H9 (cell line): Measurements from ENCODE around the gene PHF5A. TPM values are rescaled to one million over a fixed set of nuclear protein-coding genes. Genes with fewer than 3 reads are reported as not detected.

ENCODE experiments used
- DNase-seq: peaks from one replicate; pipeline ENCODE4 v3.0.0-alpha.2; 2017
- H2AFZ ChIP-seq: one replicate; pipeline ENCODE4 v1.6.1; 2013; ENCODE audit warnings: mild to moderate bottlenecking, low read length, control low read depth, moderate library complexity
- H2AK5ac ChIP-seq: 2 replicates; pipeline ENCODE4 v1.6.1; 2013; ENCODE audit warnings: low read length, control low read depth, mixed read lengths; ENCODE audit not compliant: insufficient read length
- H2BK120ac ChIP-seq: one replicate; pipeline ENCODE4 v1.6.1; 2013; ENCODE audit warnings: low read depth, mild to moderate bottlenecking, low read length, control low read depth, inconsistent platforms; ENCODE audit not compliant: poor library complexity, severe bottlenecking
- H2BK12ac ChIP-seq: 2 replicates; pipeline ENCODE4 v1.6.1; 2013; ENCODE audit warnings: low read length, control low read depth, mixed read lengths, low read depth; ENCODE audit not compliant: insufficient read length
- H2BK15ac ChIP-seq: 2 replicates; pipeline ENCODE4 v1.6.1; 2013; ENCODE audit warnings: low read depth, low read length, control low read depth
- H2BK20ac ChIP-seq: one replicate; pipeline ENCODE4 v1.6.1; 2013; ENCODE audit warnings: low read depth, mild to moderate bottlenecking, low read length, control low read depth, inconsistent platforms; ENCODE audit not compliant: poor library complexity, severe bottlenecking
- H2BK5ac ChIP-seq: 2 replicates; pipeline ENCODE4 v1.6.1; 2013; ENCODE audit warnings: low read length, control low read depth, mixed read lengths; ENCODE audit not compliant: insufficient read length
- H3K14ac ChIP-seq: 2 replicates; pipeline ENCODE4 v1.6.1; 2013; ENCODE audit warnings: low read length, control low read depth; ENCODE audit not compliant: insufficient read depth
- H3K18ac ChIP-seq: 2 replicates; pipeline ENCODE4 v1.6.1; 2013; ENCODE audit warnings: low read depth, mild to moderate bottlenecking, mixed read lengths, low read length, control low read depth; ENCODE audit not compliant: insufficient read length
- H3K23ac ChIP-seq: 2 replicates; pipeline ENCODE4 v1.6.1; 2013; ENCODE audit warnings: low read length, control low read depth, mixed read lengths, low read depth; ENCODE audit not compliant: insufficient read length
- H3K23me2 ChIP-seq: 2 replicates; pipeline ENCODE4 v1.6.1; 2013; ENCODE audit warnings: low read depth, mild to moderate bottlenecking, mixed read lengths, low read length, control low read depth; ENCODE audit not compliant: insufficient read length, poor library complexity, severe bottlenecking
- H3K27ac ChIP-seq: 2 replicates; pipeline ENCODE4 v1.5.1; 2013; ENCODE audit warnings: low read length, control low read depth, mixed read lengths, low read depth; ENCODE audit not compliant: insufficient read length
- H3K27me3 ChIP-seq: 2 replicates; pipeline ENCODE4 v1.6.1; 2013; ENCODE audit warnings: low read length, control low read depth, inconsistent platforms; ENCODE audit not compliant: insufficient read depth
- H3K4ac ChIP-seq: 2 replicates; pipeline ENCODE4 v1.6.1; 2013; ENCODE audit warnings: low read depth, mild to moderate bottlenecking, control low read depth, inconsistent platforms, low read length, moderate library complexity
- H3K4me1 ChIP-seq: 2 replicates; pipeline ENCODE4 v1.6.1; 2013; ENCODE audit warnings: low read length, control low read depth, inconsistent platforms; ENCODE audit not compliant: insufficient read depth
- H3K4me2 ChIP-seq: 2 replicates; pipeline ENCODE4 v1.6.1; 2013; ENCODE audit warnings: low read length, control low read depth, mixed read lengths; ENCODE audit not compliant: insufficient read length, insufficient read depth
- H3K56ac ChIP-seq: 2 replicates; pipeline ENCODE4 v1.6.1; 2013; ENCODE audit warnings: low read depth, mild to moderate bottlenecking, mixed read lengths, low read length, control low read depth; ENCODE audit not compliant: insufficient read length
- H3K79me1 ChIP-seq: 2 replicates; pipeline ENCODE4 v1.6.1; 2013; ENCODE audit warnings: low read depth, mild to moderate bottlenecking, moderate library complexity, low read length, control low read depth, inconsistent platforms; ENCODE audit not compliant: insufficient read depth, poor library complexity, severe bottlenecking
- H3K79me2 ChIP-seq: 2 replicates; pipeline ENCODE4 v1.6.1; 2013; ENCODE audit warnings: low read length, control low read depth, inconsistent platforms; ENCODE audit not compliant: insufficient read depth
- H3K9ac ChIP-seq: 2 replicates; pipeline ENCODE4 v1.6.1; 2013; ENCODE audit warnings: low read length, control low read depth, mixed read lengths; ENCODE audit not compliant: insufficient read length; ENCODE audit errors: extremely low read depth
- H3K9me3 ChIP-seq: one replicate; pipeline ENCODE4 v1.6.1; 2013; ENCODE audit warnings: low read depth, low read length, inconsistent platforms; ENCODE audit not compliant: control insufficient read depth
- H3T11ph ChIP-seq: one replicate; pipeline ENCODE4 v1.6.1; 2013; ENCODE audit warnings: mild to moderate bottlenecking, low read length, control low read depth, inconsistent platforms
- H4K20me1 ChIP-seq: one replicate; pipeline ENCODE4 v1.6.1; 2013; ENCODE audit not compliant: control insufficient read depth, insufficient read length, insufficient read depth
- H4K5ac ChIP-seq: 2 replicates; pipeline ENCODE4 v1.6.1; 2013; ENCODE audit warnings: low read depth, mild to moderate bottlenecking, mixed read lengths, low read length, control low read depth; ENCODE audit not compliant: insufficient read length
- H4K8ac ChIP-seq: replicated peaks from 2 replicates; pipeline ENCODE4 v1.6.1; 2013; ENCODE audit warnings: low read length, control low read depth, mixed read lengths, low read depth; ENCODE audit not compliant: insufficient read length
- H4K91ac ChIP-seq: 2 replicates; pipeline ENCODE4 v1.6.1; 2013; ENCODE audit warnings: low read depth, mild to moderate bottlenecking, moderate library complexity, mixed read lengths, low read length, control low read depth; ENCODE audit not compliant: insufficient read length
- H3K27ac Mint-ChIP-seq, 3 experiments: 2 replicates in 2 of 3; 3 replicates in 1 of 3; pipeline ENCODE4 v1.8.0; 2020 to 2021; ENCODE audit warnings: mixed read lengths in 3 of 3, mild to moderate bottlenecking in 1 of 3, moderate library complexity in 1 of 3
- H3K27me3 Mint-ChIP-seq: 2 replicates; pipeline ENCODE4 v1.8.0; 2021; ENCODE audit warnings: low read depth, mild to moderate bottlenecking, moderate library complexity, mixed read lengths
- H3K36me3 Mint-ChIP-seq, 3 experiments: 2 replicates in 2 of 3; 3 replicates in 1 of 3; pipeline ENCODE4 v1.8.0; 2020 to 2021; ENCODE audit warnings: low read depth in 3 of 3, mixed read lengths in 3 of 3; ENCODE audit not compliant: insufficient read depth in 1 of 3
- H3K4me1 Mint-ChIP-seq, 2 experiments: 2 replicates each; pipeline ENCODE4 v1.8.0; 2020; ENCODE audit warnings: mixed read lengths in 2 of 2
- H3K4me3 Mint-ChIP-seq, 2 experiments: 2 replicates in 1 of 2; 3 replicates in 1 of 2; pipeline ENCODE4 v1.8.0; 2020 to 2021; ENCODE audit warnings: mild to moderate bottlenecking in 2 of 2, mixed read lengths in 2 of 2, moderate library complexity in 1 of 2
- H3K9me3 Mint-ChIP-seq, 2 experiments: 2 replicates in 1 of 2; 3 replicates in 1 of 2; pipeline ENCODE4 v1.8.0; 2020; ENCODE audit warnings: mild to moderate bottlenecking in 2 of 2, mixed read lengths in 2 of 2, moderate library complexity in 1 of 2
- CTCF ChIP-seq: fragments of 200-600 bp; sonication (generic); conservative IDR thresholded peaks from 3 replicates; pipeline ENCODE4 v1.8.0; 2021; ENCODE audit warnings: antibody characterized with exemption, mild to moderate bottlenecking
- WGBS: extraction: QIAGEN DNeasy Blood & Tissue Kit; methylation state at CpG from one replicate; pipeline ENCODE4 v1.1.7; 2013; ENCODE audit warnings: missing lambda C conversion rate, low lambda C conversion rate, mixed read lengths; ENCODE audit not compliant: insufficient read length; ENCODE audit errors: extremely low coverage; 5-methylcytosine and 5-hydroxymethylcytosine counted together
- total RNA-seq: library from RNA; stranded (reverse); gene quantifications from 2 replicates; pipeline ENCODE4 v1.2.1, GENCODE V29; 2021

Gene PHF5A
- total RNA-seq, 1 experiment from 2014 or later, result 114 TPM

- TF ChIP-seq CTCF, result no peak
- no peak overlapping the region for H3K27ac ChIP-seq
- DNase-seq, result no peak
Measured at GRCh38 chr22:41478473-41478872, 10.0 kb upstream of the PHF5A start.

More at GRCh38 chr22:41478473-41478872, 10.0 kb upstream of the PHF5A start:
- WGBS, result no CpG with 5 or more reads among the region's 2 CpGs
- H4K20me1 ChIP-seq, result peaks cover 2% of the 10 kb centered on the region
- no peak overlapping the region for H3K56ac ChIP-seq
- Mint-ChIP-seq H3K4me3 (no peak overlapping the region; a peak in 1 of 5 replicates), H3K36me3 (no peaks in the 10 kb centered on the region), H3K9me3 (no peaks in the 10 kb centered on the region), H3K27ac (peak overlapping the region in 2 of 3 experiments; percentile 51 to 75; a peak in 2 of 7 replicates), H3K27me3 (no peaks in the 10 kb centered on the region), H3K4me1 (peaks cover 40 to 44% of the 10 kb centered on the region in 2 experiments)
- H2BK20ac ChIP-seq, result no peak overlapping the region
- no peak overlapping the region for H3K23ac ChIP-seq
- H2AK5ac ChIP-seq, result no peak overlapping the region
- peaks cover 10% of the 10 kb centered on the region; the same call in 1 of the 2 replicates for H3K4me1 ChIP-seq
- no peak overlapping the region for H4K5ac ChIP-seq
- H2BK12ac ChIP-seq, result no peak overlapping the region
- no peak overlapping the region for H3T11ph ChIP-seq
- no peak overlapping the region for H4K8ac ChIP-seq
- no peak overlapping the region for H3K9ac ChIP-seq
- peaks cover 4% of the 10 kb centered on the region; the same call in 1 of the 2 replicates for H3K79me2 ChIP-seq
- H3K18ac ChIP-seq, result no peak overlapping the region
- no peak overlapping the region for H3K4me2 ChIP-seq
- H2BK15ac ChIP-seq, result no peak overlapping the region
- peaks cover 5% of the 10 kb centered on the region for H3K79me1 ChIP-seq
- no peak overlapping the region for H2AFZ ChIP-seq
- no peak overlapping the region for H4K91ac ChIP-seq
- H3K4ac ChIP-seq, result no peak overlapping the region
- H3K27me3 ChIP-seq, result no peaks in the 10 kb centered on the region
- no peaks in the 10 kb centered on the region for H3K9me3 ChIP-seq
- no peak overlapping the region for H2BK5ac ChIP-seq
- H2BK120ac ChIP-seq, result no peak overlapping the region
- H3K14ac ChIP-seq, result no peak overlapping the region
- no peaks in the 10 kb centered on the region for H3K23me2 ChIP-seq
